ENCODE results near the gene PRKN. TPM values are rescaled to one million over a fixed set of nuclear protein-coding genes. Genes with fewer than 3 reads are reported as not detected.

Gene PRKN
- total and polyA plus RNA-seq, 9 of the 15 experiments (the other 6 are each of a cell fraction or from before 2014, with no cell fraction given), result 0.03 to 0.96 (median 0.15) TPM; not detected in 2

DNA sequence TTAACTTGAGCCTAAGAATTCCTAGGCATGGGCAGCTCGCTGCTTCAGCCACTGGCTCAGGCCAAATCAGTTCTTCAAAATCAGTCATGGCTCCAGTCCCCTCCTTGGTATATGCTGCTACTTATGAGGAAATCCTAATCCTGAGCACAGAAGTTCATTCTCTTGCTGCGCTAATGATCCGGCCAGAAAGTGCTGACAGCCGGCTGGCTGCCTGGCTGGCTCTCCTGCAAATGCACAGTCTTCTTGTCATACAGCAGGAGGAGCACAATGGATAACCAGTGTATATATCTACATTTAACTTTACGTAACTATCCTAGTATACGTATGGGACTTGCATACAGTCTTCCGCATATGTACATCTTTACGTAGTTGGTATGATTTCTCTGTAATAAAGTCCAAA lies 500.8 kb downstream of the PRKN start:
- no peak for ATAC-seq
- Histone ChIP-seq H3K9me3 (replicated peaks; ENCODE audit: control insufficient read depth, insufficient read depth, low read depth, low read length) (no peaks in the 10 kb centered on the region; the same call in 1 of the 2 replicates), H3K36me3 (ENCODE audit: control insufficient read depth, insufficient read depth, low read length) (no peaks in the 10 kb centered on the region), H3K9ac (ENCODE audit: insufficient read depth in 1 of 2, low read depth in 2 of 2, low read length in 2 of 2) (no peak overlapping the region), H3K79me2 (ENCODE audit: control insufficient read depth, insufficient read depth, low read length) (no peaks in the 10 kb centered on the region), H2AFZ (ENCODE audit: low read depth, low read length) (no peak overlapping the region), H3K4me2 (ENCODE audit: insufficient read depth, low read length) (no peak overlapping the region), H3K9me1 (ENCODE audit: control insufficient read depth, insufficient read depth, low read length) (no peaks in the 10 kb centered on the region), H3K4me3 (no peak overlapping the region), H3K27me3 (ENCODE audit: control insufficient read depth in 2 of 2, insufficient read depth in 2 of 2, low read length in 2 of 2) (no peaks in the 10 kb centered on the region), H4K20me1 (replicated peaks; ENCODE audit: control insufficient read depth, insufficient read depth, low read length) (no peaks in the 10 kb centered on the region), H3K4me1 (replicated peaks in 1 of 2; ENCODE audit: control insufficient read depth in 2 of 2, insufficient read depth in 2 of 2, low read length in 2 of 2) (no peaks in the 10 kb centered on the region), H3K27ac (ENCODE audit: extremely low read depth, low read depth, low read length) (no peak overlapping the region)
- intact Hi-C loops (cut with micrococcal nuclease) (no loop called here), in situ Hi-C loops (cut with MboI) (no loop called here)
- TF ChIP-seq PTTG1 (tag; IDR thresholded peaks at IDR 0.05; ENCODE audit: low read depth) (no peak), ZNF384 (IDR thresholded peaks at IDR 0.05; ENCODE audit: low read depth, low read length) (no peak), POLR3A (IDR thresholded peaks at IDR 0.05; ENCODE audit: borderline replicate concordance, extremely low read depth, insufficient read depth, insufficient read length) (no peak), ZNF764 (CRISPR knock-in tag; IDR thresholded peaks at IDR 0.05; ENCODE audit: low read depth) (no peak), ZNF212 (CRISPR knock-in tag; IDR thresholded peaks at IDR 0.05) (no peak), TBL1XR1 (IDR thresholded peaks at IDR 0.05; ENCODE audit: low read length in 2 of 2) (no peak), ARHGAP35 (IDR thresholded peaks at IDR 0.05; ENCODE audit: partially characterized antibody) (no peak)
- TF ChIP-seq, protein P1, sequence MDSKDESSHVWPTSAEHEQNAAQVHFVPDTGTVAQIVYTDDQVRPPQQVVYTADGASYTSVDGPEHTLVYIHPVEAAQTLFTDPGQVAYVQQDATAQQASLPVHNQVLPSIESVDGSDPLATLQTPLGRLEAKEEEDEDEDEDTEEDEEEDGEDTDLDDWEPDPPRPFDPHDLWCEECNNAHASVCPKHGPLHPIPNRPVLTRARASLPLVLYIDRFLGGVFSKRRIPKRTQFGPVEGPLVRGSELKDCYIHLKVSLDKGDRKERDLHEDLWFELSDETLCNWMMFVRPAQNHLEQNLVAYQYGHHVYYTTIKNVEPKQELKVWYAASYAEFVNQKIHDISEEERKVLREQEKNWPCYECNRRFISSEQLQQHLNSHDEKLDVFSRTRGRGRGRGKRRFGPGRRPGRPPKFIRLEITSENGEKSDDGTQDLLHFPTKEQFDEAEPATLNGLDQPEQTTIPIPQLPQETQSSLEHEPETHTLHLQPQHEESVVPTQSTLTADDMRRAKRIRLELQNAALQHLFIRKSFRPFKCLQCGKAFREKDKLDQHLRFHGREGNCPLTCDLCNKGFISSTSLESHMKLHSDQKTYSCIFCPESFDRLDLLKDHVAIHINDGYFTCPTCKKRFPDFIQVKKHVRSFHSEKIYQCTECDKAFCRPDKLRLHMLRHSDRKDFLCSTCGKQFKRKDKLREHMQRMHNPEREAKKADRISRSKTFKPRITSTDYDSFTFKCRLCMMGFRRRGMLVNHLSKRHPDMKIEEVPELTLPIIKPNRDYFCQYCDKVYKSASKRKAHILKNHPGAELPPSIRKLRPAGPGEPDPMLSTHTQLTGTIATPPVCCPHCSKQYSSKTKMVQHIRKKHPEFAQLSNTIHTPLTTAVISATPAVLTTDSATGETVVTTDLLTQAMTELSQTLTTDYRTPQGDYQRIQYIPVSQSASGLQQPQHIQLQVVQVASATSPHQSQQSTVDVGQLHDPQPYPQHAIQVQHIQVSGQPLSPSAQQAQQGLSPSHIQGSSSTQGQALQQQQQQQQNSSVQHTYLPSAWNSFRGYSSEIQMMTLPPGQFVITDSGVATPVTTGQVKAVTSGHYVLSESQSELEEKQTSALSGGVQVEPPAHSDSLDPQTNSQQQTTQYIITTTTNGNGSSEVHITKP (IDR thresholded peaks at IDR 0.05; ENCODE audit: partially characterized antibody), result no peak
- TF ChIP-seq, protein P2, sequence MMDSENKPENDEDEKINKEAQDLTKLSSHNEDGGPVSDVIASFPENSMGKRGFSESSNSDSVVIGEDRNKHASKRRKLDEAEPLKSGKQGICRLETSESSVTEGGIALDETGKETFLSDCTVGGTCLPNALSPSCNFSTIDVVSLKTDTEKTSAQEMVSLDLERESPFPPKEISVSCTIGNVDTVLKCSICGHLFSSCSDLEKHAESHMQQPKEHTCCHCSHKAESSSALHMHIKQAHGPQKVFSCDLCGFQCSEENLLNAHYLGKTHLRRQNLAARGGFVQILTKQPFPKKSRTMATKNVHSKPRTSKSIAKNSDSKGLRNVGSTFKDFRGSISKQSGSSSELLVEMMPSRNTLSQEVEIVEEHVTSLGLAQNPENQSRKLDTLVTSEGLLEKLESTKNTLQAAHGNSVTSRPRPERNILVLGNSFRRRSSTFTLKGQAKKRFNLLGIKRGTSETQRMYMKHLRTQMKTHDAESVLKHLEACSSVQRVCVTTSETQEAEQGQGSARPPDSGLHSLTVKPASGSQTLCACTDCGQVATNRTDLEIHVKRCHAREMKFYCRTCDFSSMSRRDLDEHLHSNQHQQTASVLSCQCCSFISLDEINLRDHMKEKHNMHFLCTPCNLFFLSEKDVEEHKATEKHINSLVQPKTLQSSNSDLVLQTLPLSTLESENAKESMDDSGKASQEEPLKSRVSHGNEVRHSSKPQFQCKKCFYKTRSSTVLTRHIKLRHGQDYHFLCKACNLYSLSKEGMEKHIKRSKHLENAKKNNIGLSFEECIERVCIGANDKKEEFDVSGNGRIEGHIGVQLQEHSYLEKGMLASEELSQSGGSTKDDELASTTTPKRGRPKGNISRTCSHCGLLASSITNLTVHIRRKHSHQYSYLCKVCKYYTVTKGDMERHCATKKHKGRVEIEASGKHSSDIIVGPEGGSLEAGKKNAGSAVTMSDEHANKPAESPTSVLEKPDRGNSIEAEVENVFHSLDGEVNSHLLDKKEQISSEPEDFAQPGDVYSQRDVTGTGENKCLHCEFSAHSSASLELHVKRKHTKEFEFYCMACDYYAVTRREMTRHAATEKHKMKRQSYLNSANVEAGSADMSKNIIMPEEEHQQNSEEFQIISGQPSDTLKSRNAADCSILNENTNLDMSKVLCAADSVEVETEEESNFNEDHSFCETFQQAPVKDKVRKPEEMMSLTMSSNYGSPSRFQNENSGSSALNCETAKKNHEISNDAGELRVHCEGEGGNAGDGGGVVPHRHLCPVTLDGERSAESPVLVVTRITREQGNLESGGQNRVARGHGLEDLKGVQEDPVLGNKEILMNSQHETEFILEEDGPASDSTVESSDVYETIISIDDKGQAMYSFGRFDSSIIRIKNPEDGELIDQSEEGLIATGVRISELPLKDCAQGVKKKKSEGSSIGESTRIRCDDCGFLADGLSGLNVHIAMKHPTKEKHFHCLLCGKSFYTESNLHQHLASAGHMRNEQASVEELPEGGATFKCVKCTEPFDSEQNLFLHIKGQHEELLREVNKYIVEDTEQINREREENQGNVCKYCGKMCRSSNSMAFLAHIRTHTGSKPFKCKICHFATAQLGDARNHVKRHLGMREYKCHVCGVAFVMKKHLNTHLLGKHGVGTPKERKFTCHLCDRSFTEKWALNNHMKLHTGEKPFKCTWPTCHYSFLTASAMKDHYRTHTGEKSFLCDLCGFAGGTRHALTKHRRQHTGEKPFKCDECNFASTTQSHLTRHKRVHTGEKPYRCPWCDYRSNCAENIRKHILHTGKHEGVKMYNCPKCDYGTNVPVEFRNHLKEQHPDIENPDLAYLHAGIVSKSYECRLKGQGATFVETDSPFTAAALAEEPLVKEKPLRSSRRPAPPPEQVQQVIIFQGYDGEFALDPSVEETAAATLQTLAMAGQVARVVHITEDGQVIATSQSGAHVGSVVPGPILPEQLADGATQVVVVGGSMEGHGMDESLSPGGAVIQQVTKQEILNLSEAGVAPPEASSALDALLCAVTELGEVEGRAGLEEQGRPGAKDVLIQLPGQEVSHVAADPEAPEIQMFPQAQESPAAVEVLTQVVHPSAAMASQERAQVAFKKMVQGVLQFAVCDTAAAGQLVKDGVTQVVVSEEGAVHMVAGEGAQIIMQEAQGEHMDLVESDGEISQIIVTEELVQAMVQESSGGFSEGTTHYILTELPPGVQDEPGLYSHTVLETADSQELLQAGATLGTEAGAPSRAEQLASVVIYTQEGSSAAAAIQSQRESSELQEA (IDR thresholded peaks at IDR 0.05; ENCODE audit: low read depth), result no peak
- TF ChIP-seq, protein P3, sequence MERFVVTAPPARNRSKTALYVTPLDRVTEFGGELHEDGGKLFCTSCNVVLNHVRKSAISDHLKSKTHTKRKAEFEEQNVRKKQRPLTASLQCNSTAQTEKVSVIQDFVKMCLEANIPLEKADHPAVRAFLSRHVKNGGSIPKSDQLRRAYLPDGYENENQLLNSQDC (CRISPR knock-in tag; IDR thresholded peaks at IDR 0.05), result no peak
- WGBS (ENCODE audit: insufficient coverage, low coverage, missing lambda C conversion rate), result 13% methylated on average over 8 of the region's 8 CpGs
- ChIA-PET CTCF (ENCODE audit: low intra/inter-chr PET ratio) (no interaction called here), POLR2A (no interaction called here)
- no TSS peak for BruUV-seq (replicated peaks)
- DNase-seq (ENCODE audit: extremely low read depth in 1 of 4, low spot score in 3 of 4), result no peak
- FAIRE-seq, result no peak
